ENCODE results near the gene CCDC120.

DNA sequence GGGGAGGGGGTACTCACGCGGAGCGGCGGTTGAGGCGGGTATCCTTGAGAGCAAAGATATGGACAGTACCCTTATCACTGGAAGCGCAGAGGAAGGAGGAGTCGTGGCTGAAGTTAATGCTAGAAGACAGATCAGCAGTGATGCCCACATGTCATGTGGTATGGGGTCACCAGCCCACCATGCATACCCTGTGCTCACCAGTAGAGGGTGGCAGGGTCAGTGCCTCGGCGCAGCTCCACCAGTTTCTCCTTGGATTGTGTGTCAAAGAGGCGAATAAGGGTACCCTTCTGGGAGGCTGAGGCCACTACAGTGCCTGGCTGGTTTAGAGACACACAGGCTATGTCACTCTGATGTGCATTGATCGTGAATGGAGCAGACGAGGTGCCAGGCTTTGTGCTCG is 16.5 kb downstream of the CCDC120 start:
- TF ChIP-seq TAF1 (IDR thresholded peaks at IDR 0.05; ENCODE audit: low read depth, low read length) (no peak), POLR2A (IDR thresholded peaks at IDR 0.05; ENCODE audit: low read depth, low read length) (no peak), POU2F2 (IDR thresholded peaks at IDR 0.05; ENCODE audit: low read depth, low read length) (no peak)

Data from GM12891 (cell line).